Glutamatergic neuron (in vitro differentiated cells): Measurements from ENCODE around the gene COX6A2. TPM values are rescaled to one million over a fixed set of nuclear protein-coding genes. Genes with fewer than 3 reads are reported as not detected.

Source experiments
- DNase-seq: peaks from one replicate; pipeline ENCODE4 v3.0.0; 2022
- H3K27ac Mint-ChIP-seq: one replicate; pipeline ENCODE4 v1.8.0; 2020; ENCODE audit warnings: mild to moderate bottlenecking, mixed read lengths, inconsistent platforms; ENCODE audit not compliant: unreplicated experiment
- H3K27me3 Mint-ChIP-seq: one replicate; pipeline ENCODE4 v1.8.0; 2020; ENCODE audit warnings: mild to moderate bottlenecking, moderate library complexity, mixed read lengths, inconsistent platforms; ENCODE audit not compliant: unreplicated experiment
- H3K36me3 Mint-ChIP-seq: one replicate; pipeline ENCODE4 v1.8.0; 2020; ENCODE audit warnings: mild to moderate bottlenecking, mixed read lengths, inconsistent platforms; ENCODE audit not compliant: unreplicated experiment
- H3K4me1 Mint-ChIP-seq: one replicate; pipeline ENCODE4 v1.8.0; 2020; ENCODE audit warnings: mild to moderate bottlenecking, low read depth, mixed read lengths, inconsistent platforms; ENCODE audit not compliant: unreplicated experiment
- H3K4me3 Mint-ChIP-seq: one replicate; pipeline ENCODE4 v1.8.0; 2020; ENCODE audit warnings: mild to moderate bottlenecking, mixed read lengths, inconsistent platforms; ENCODE audit not compliant: unreplicated experiment
- H3K9me3 Mint-ChIP-seq: one replicate; pipeline ENCODE4 v1.8.0; 2020; ENCODE audit warnings: mild to moderate bottlenecking, moderate library complexity, mixed read lengths, inconsistent platforms; ENCODE audit not compliant: unreplicated experiment
- total RNA-seq: library from RNA; stranded (reverse); fragmentation: NEBNext Ultra II Directional; extraction: Animal tissue kit (Norgen Biotek cat#: 25700); gene quantifications from one replicate; pipeline ENCODE4 v1.2.1, GENCODE V29; 2021; ENCODE audit not compliant: unreplicated experiment
- TF ChIP-seq, protein P1 (sequence below): fragments of 200-600 bp; sonication (generic); IDR thresholded peaks from one replicate; pipeline ENCODE4 v1.5.0; 2021; ENCODE audit not compliant: partially characterized antibody, unreplicated experiment

Gene COX6A2
- total RNA-seq, 1 donor from 2014 or later, result not detected

DNA sequence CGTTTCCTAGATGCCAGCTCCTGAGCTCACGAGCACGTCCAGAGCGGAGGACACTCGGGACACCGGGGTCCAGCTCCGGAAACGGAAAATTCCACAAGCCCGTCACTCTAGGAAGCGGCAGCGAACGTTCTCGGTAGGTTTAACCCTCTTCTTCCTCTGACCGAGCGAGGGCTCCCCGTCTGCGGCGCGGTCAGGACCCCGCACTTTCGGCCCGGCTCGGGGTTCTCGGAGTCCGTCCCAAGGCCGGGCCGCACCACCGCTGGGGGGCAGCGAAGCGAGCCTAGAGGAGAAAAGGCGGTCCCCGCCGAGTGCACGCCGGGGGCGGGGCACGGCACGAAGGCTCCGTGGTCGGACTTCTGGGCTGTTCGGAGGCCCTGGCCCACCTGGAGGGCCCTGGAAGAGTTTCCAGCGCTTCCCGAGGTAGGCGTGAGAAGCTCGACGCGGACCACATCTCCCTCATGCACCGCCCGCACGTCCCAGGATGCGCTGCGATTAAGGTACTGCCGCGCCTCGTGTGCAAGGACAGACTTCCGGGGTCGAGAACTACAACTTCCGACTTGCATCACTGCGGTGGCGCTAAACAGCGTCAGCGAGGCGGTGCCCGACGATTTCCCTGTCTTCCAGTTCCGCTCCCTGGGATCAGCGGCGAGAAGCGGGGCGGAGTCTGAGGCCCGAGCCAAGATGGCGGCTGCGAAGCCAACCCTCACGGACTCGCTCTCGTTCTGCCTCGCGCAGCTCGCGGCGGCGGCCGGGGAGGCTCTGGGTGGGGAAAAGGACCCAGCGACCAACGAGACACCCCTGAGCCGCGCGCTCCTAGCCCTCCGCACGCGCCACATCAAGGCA is 30.9 kb upstream of the COX6A2 start, which contains the start of gene ARMC5:
TSS of gene ARMC5 (plus strand) at position 658 of the 843 bp plus-strand sequence. CDS start at position 682, 24 bp downstream.
- peaks cover 6% of the 10 kb centered on the region for H3K27me3 Mint-ChIP-seq
- H3K4me3 Mint-ChIP-seq, result peak within 1 kb of the TSS; percentile 90
- TF ChIP-seq, protein P1, sequence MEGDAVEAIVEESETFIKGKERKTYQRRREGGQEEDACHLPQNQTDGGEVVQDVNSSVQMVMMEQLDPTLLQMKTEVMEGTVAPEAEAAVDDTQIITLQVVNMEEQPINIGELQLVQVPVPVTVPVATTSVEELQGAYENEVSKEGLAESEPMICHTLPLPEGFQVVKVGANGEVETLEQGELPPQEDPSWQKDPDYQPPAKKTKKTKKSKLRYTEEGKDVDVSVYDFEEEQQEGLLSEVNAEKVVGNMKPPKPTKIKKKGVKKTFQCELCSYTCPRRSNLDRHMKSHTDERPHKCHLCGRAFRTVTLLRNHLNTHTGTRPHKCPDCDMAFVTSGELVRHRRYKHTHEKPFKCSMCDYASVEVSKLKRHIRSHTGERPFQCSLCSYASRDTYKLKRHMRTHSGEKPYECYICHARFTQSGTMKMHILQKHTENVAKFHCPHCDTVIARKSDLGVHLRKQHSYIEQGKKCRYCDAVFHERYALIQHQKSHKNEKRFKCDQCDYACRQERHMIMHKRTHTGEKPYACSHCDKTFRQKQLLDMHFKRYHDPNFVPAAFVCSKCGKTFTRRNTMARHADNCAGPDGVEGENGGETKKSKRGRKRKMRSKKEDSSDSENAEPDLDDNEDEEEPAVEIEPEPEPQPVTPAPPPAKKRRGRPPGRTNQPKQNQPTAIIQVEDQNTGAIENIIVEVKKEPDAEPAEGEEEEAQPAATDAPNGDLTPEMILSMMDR, result peak; percentile 48
- H3K9me3 Mint-ChIP-seq, result peaks cover 16% of the 10 kb centered on the region
- peak; percentile 96 for DNase-seq
- no peaks in the 10 kb centered on the region for H3K36me3 Mint-ChIP-seq
- peaks cover 17% of the 10 kb centered on the region for H3K4me1 Mint-ChIP-seq
- H3K27ac Mint-ChIP-seq, result peak within 1 kb of the TSS; percentile 98

GRCh38 chr16:31458073-31458843 is 30.1 kb upstream of the COX6A2 start:
- Mint-ChIP-seq H3K27ac (peak overlapping the region; percentile 84), H3K9me3 (peaks cover 16% of the 10 kb centered on the region), H3K4me1 (peaks cover 22% of the 10 kb centered on the region), H3K36me3 (no peaks in the 10 kb centered on the region), H3K27me3 (peaks cover 8% of the 10 kb centered on the region), H3K4me3 (peak overlapping the region; percentile 90)
- TF ChIP-seq, protein P1, result no peak
- DNase-seq, result peak; percentile 56

DNA sequence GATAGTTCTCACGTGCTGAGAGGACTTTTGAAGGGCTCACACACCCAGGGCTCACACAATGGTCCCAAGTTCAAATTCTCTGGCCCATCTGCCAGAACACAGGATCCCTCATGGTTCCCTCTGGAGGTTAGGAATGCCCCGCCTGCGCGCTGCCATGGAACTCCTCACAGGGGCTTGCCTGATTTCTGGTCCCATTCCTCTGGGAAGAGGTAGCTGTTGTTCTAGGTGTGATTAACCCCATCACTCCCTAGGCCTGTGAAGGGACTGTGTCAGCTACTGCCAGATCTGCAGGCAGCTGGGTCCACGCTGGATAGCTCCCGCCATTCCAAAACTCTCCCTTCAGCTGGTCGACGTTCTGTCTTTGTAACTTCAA is 28.8 kb upstream of the COX6A2 start:
- Mint-ChIP-seq H3K27ac (no peak overlapping the region), H3K4me1 (peaks cover 24% of the 10 kb centered on the region), H3K4me3 (peak overlapping the region; percentile 90), H3K36me3 (no peaks in the 10 kb centered on the region), H3K27me3 (peaks cover 8% of the 10 kb centered on the region), H3K9me3 (peaks cover 14% of the 10 kb centered on the region)
- TF ChIP-seq, protein P1, result no peak
- no peak for DNase-seq

GRCh38 chr16:31455601-31456314 is 27.6 kb upstream of the COX6A2 start:
- H3K36me3 Mint-ChIP-seq, result no peaks in the 10 kb centered on the region
- DNase-seq, result no peak
- peak overlapping the region; percentile 96 for H3K27ac Mint-ChIP-seq
- H3K27me3 Mint-ChIP-seq, result peaks cover 8% of the 10 kb centered on the region
- TF ChIP-seq, protein P1, result peak; percentile 20
- H3K4me1 Mint-ChIP-seq, result peaks cover 28% of the 10 kb centered on the region
- H3K4me3 Mint-ChIP-seq, result peak overlapping the region; percentile 69
- H3K9me3 Mint-ChIP-seq, result peaks cover 10% of the 10 kb centered on the region
